ENCODE data around the gene MACF1.
"Not testable (repeated sequence)": the region's sequence is repeated elsewhere in the genome, so short reads cannot be mapped to it uniquely, and the experiment has no call there.

The MACF1 gene

DNA sequence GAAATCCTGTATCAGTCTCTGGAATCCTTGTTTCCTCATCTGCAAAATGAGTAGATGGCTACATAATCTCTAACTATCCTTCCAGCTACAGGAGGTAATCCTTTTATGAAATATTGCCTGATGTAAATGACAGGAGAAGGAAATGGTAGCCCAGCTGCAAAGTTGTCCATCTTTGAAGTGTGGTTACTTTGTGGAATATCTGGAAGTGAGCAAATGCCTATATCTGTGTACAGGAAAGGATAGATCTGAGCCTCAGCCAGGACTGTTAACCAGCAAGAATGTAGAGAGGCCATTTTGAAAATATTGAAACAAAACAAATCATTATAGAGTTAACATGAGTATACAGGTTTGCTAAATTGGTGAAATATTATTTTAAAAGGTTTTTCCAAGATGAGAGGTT, 212.1 kb downstream of the MACF1 start:
- no peak for DNase-seq (ENCODE audit: low spot score)

DNA sequence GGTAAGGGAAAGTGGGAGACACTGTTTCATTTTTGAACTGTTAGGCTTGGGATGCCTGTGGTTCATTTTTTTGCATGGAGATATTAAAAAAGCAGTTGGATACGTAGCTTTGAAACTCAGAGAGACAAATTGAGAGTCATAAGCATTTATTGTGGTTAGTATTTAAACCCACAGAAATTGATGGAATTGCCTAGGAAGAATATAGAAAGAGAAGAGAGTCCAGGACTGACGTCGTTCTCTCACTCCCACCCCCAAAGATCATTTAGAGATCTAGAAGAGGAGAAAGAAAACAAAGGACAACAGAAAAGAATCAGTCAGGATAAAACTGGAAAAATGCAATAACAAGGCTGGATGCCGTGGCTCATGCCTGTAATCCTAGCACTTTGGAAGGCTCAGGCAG, 213.7 kb downstream of the MACF1 start:
- no peak for DNase-seq (ENCODE audit: low spot score)

DNA sequence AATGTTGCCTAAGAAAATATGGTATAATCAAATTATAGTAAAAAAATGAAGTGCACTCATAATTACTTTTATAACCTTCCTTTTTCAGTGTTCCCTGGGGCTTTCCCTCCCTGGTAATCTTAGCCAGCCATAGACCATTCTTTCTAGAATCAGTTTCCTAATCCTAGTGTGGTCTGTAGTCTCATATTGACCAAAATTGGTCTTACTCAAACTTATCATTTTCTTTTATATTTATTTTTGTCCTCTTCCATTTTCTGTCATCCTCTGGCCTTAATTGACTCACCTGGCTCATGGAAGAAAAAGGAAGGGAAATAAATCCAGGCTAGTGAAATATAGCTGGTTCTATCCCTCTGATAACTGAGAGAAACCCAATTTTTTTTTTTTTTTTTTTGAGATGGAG, 216.0 kb downstream of the MACF1 start:
- no peak for DNase-seq (ENCODE audit: low spot score)

DNA sequence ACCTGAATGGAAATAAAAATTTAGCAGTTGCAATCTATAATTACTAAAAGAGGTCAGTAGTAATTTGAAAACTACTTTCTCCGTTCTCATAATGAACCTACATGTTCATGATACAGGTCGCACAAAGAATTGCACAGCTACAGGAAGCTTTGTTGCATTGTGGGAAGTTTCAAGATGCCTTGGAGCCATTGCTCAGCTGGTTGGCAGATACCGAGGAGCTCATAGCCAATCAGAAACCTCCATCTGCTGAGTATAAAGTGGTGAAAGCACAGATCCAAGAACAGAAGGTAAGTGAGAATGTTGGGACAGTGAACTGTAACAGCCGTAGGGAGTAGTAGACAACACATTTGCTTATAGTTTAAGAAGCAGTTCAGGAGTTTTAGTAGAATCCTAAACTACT, 218.1 kb downstream of the MACF1 start:
- no peak for DNase-seq (ENCODE audit: low spot score)

DNA sequence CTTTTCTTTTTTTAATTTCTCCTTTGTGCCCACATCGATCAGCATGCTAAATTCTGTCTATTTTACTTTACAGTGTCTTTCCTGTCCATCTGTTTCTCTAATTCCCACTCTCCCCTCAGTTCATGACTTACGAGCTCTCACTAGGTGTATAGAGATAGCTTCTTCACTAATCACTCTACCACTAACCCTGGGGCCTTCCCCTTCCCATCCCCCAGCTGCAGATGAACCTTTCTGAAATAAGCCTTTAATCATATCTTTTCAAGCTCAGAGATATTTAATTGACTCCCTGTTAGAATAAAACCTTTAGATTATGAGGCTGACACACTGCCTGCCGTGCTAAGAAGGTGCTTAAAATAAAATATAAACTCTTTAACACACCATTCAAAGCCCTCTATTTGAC, 220.7 kb downstream of the MACF1 start:
- DNase-seq (ENCODE audit: low spot score), result no peak

DNA sequence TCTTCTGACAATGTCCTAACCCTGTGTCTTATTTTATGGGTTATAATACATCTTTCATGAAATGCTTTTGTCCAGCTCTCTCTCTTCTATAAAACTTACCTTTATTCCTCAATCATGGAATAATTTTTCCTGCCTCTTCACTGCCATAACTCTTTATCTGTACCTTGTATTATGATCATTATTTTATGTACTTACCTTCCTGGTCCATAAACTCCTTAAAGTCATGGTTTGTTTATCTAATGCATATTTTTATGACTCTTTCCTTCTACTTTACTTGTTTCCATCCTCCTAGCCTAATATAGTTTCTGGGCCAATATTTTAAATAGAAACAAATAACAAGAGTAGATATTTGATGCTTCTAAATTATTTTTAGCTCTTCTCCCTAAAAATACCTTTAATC, 221.1 kb downstream of the MACF1 start:
- DNase-seq (ENCODE audit: low spot score), result no peak

DNA sequence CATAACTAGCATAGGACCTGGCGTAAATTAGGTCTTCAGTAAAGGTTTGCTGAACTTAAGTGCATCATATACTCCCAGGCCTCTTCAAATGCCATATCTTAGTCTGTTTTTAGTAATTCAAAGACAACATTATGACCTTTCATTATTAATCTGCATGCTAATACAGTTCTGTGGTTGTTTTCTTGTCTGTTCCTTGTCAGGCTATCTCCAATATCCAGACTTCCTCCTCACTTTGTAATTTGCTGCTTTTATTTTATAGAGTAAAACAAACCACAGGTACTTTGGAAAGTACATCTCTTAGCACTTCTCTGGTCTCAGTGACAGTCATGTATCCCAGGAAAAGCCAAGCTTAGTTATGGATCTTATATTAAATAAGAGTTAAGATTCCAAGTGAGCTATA, 221.9 kb downstream of the MACF1 start:
- no peak for DNase-seq (ENCODE audit: low spot score)

DNA sequence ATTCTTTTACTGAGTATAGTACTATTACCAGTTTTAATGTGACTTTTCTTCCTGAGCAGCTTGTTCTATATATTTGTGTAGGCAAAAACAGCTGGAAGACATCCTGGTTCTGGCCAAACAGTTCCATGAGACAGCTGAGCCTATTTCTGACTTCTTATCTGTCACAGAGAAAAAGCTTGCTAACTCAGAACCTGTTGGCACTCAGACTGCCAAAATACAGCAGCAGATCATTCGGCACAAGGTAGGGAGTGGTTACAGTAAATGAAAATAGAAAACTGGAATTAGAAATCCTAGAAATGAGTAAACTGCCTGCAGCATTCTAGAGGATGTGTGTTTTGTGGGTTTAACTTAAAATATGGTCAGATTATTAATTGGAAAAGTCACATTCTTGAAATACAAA, 222.9 kb downstream of the MACF1 start:
- no peak for DNase-seq (ENCODE audit: low spot score)

DNA sequence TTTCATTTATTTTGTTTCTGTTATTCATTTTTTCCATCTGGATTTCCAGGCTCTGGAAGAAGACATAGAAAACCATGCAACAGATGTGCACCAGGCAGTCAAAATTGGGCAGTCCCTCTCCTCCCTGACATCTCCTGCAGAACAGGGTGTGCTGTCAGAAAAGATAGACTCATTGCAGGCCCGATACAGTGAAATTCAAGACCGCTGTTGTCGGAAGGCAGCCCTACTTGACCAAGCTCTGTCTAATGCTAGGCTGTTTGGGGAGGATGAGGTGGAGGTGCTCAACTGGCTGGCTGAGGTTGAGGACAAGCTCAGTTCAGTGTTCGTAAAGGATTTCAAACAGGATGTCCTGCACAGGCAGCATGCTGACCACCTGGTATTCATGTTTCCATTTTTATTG, 223.4 kb downstream of the MACF1 start:
- DNase-seq (ENCODE audit: low spot score), result no peak

DNA sequence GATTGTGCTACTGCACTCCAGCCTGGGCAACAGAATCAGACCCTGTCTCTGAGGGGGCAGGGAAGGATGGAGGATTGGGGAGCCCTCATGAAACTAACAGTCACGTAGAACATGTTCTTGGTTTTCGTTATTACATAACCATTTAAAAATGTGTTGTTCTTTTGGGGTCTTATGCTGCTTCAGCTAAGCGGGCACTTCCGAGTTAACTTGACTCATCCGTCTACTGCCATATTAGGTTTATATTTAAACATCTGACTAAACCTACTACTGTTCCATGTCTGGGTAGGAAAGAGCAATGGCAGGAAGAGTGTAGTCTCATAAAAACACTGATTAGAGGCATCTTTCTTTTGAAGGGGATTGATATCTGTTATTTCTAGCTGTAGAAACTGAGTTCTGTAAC, 227.4 kb downstream of the MACF1 start:
- DNase-seq (ENCODE audit: low spot score), result no peak

DNA sequence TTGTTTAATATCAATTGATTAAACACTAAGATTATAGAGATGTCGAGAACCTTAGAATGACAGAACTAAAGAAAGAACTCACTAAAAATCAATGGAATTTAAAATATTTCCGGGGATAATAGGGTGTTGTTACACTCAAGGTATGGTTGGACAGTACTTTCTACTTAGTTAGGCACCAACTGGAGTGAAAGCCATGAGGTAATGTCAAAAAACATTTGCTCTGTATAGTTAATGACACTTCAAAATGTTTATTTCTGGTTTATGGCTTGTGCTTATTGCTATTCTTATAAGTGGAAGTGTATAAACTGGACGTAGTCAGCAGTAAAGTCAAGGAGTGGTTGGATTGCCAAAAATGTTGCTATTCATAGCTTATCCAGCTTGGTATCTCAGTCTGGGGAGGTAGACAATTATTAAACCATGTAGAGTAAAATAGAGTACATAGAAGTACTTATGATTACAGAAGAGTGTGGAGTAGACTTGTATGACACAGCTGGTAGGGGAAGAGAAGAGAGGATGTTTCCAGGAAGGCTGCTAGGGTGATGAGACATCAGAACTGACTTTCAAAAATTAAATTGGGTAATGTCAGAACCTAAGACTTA, 230.4 kb downstream of the MACF1 start:
- DNase-seq (ENCODE audit: low spot score), result no peak

DNA sequence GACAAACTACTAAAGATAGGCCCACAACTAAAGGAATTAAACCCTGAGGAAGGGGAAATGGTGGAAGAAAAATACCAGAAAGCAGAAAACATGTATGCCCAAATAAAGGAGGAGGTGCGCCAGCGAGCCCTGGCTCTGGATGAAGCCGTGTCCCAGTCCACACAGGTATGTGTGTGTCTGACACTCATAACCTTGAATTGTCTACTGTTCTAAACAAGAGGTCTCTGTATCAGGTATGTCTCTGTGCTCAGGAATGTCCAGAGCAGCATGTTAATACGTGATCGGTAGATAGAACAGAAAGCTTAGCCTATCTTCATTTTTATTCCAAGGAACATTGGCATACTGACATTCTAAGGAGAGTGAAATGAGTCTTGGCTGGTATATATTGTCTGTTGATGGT, 231.1 kb downstream of the MACF1 start:
- no peak for DNase-seq (ENCODE audit: low spot score)

DNA sequence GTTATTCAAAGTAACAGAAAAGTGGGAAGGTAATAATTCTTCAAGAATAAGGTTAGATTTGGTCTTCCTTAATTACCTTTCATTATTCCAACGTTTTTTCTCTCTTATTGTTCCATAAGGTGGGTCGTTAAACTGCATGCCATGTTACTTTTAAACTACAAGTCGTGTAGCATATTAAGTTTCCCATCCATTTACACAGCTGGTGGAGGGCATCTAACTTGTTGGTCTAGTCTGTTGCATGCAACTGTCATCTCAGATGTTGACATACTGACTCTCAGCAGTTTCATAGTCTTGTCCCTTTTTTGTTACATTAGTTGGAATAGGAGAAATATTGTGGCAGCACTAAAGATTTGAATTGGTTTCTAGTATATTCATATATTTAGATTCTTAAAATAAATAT, 232.3 kb downstream of the MACF1 start:
- no peak for DNase-seq (ENCODE audit: low spot score)

DNA sequence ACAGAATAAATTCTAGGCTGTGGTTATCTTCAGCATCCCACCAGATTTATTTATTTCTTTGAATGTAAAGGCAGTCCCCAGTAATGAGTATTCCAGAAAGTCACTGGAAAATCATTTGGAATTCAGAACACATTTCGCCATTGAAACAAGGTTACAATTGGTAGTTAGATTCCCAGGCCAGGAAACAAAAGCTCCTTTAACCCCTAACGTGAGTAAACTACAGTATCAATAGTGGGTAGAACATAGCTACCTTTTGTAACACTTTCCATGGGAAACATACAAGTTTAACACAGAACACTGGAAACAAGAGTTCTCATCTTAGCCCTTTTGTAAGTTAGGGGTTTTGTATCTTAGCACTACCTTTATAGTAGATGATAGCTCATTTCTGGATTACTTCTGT, 233.5 kb downstream of the MACF1 start:
- no peak for DNase-seq (ENCODE audit: low spot score)

DNA sequence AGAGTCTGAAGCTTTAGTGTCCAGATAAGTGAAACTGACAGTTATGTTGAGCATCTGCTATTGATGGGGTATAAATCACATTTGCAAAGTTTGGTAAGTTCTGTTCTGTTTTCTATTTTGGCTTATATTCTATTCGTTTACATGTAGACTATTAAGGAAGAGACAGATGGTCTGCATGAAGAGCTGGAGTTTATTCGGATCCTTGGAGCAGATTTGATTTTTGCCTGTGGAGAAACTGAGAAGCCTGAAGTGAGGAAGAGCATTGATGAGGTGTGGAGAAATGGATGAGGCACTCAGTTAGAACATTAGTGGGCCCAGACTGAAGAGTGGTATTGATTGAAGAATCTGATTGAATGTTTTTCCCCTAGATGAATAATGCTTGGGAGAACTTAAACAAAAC, 236.4 kb downstream of the MACF1 start:
- DNase-seq (ENCODE audit: low spot score), result no peak

DNA sequence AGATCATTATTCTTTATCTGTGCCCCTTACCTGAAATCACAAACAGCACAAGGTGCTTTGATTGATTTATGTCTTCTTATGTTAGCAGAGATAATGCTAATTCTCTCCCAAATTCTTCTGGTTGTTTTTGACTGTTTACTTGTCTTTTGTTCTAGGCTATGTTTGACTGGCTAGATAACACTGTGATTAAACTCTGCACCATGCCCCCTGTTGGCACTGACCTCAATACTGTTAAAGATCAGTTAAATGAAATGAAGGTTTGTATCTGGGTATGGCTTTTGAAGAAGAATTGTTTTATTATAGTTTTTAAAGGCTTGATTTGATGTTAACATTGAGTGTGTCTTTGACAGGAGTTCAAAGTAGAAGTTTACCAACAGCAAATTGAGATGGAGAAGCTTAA, 237.3 kb downstream of the MACF1 start:
- no peak for DNase-seq (ENCODE audit: low spot score)

DNA sequence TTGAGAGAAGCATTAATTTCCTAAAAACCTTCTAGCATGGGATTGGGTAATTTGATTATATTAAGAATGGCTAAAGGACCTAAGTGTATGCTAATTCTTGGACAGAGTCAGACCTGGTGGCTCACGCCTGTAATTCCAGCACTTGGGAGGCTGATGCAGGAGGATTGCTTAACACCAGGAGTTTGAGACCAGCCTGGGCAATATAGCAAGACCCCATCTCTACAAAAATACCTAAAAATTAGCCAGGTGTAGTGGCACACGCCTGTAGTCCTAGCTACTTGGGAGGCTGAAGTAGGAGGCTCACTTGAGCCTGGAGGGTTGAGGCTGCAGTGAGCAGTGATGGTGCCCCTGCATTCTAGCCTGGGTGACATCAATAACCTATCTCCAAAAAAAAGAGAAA, 241.1 kb downstream of the MACF1 start:
- no peak for DNase-seq (ENCODE audit: low spot score)

DNA sequence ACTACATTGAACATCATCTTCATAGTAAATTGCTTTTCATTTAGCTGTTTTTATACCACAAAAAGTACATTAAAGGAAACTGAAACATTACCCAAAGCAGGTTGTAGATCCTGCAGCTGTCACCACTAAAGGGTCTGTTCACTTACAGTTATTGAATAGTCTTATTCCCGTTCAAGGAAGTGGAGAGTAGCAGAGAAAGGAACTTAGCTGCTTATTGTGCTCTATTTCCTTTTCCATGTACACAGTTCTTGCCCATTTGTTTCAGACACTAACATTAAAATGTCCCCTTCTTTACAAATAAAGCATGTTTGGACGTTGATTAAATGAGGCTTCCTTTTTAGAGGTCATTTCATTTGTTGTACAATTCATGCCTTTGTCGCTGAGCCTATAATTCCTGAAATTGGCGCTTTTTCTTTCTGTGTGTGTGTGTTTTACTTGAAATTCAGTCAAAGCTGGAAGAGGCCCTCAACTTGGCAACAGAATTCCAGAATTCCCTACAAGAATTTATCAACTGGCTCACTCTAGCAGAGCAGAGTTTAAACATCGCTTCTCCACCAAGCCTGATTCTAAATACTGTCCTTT, 242.6 kb downstream of the MACF1 start:
- no peak for DNase-seq (ENCODE audit: low spot score)

DNA sequence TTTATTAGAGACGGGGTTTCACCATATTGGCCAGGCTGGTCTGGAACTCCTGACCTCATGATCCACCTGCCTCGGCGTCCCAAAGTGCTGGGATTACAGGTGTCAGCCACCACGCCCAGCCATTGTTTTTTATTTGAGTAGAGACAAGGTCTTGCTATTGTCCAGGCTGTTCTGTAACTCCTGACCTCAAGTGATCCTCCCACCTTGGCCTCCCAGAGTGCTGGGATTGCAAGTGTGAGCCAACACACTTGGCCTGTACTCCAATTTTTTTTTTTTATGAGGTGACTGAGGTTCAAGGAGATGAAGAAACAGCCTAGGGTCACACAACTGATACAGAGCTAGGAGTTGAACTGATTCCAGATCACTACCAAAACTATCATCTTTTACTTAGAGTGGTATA, 245.5 kb downstream of the MACF1 start:
- DNase-seq (ENCODE audit: low spot score), result not testable (repeated sequence)

DNA sequence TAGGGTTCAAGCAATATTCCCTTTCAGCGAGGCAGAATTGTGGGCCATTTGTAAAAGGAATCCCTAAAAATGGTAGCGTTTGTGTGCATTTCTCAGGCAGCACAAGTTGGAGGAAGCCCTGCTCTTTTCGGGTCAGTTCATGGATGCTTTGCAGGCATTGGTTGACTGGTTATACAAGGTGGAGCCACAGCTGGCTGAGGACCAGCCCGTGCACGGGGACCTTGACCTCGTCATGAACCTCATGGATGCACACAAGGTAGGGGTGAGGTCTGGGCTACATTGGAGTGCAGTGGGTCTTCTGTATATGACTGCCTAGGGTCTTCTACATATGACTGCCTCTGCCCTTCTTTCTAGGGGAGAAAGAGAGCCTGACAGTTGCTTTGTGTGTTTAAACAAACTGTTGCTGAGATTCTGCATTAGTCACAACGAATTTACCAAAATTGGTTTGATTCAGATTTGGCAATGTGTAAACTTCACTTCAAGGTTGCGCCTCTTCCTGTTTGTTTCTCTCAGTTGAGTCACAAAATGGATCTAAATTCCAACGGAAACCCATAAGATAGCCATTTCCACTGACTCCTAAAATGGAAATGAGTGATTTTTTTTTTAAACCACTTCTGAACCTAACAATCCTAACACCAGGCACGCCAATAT, 246.6 kb downstream of the MACF1 start:
- no peak for DNase-seq (ENCODE audit: low spot score)

DNA sequence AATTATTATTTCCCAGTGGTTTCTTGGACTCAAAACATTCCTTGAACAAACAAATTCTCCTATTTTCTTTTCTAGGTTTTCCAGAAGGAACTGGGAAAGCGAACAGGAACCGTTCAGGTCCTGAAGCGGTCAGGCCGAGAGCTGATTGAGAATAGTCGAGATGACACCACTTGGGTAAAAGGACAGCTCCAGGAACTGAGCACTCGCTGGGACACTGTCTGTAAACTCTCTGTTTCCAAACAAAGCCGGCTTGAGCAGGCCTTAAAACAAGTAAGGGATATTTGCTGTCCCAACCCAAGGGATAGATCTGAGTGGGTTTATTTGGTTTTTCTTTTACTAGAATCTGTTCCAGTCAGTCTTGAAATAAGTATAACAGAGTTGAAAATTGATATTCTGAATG, 247.6 kb downstream of the MACF1 start:
- no peak for DNase-seq (ENCODE audit: low spot score)

DNA sequence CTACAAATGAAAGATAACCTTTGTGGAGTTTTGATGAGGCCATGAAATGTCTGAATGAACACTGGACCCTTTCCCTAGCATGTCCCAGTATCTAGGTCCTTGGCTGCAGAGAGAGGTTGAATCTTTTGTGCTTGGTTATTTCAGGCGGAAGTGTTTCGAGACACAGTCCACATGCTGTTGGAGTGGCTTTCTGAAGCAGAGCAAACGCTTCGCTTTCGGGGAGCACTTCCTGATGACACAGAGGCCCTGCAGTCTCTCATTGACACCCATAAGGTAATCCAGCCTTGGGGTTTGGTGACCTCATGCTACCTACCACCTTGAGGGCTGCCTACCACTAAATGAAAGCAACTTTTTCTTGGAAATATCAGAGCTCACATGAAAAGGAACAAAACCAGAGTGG, 248.0 kb downstream of the MACF1 start:
- no peak for DNase-seq (ENCODE audit: low spot score)

DNA sequence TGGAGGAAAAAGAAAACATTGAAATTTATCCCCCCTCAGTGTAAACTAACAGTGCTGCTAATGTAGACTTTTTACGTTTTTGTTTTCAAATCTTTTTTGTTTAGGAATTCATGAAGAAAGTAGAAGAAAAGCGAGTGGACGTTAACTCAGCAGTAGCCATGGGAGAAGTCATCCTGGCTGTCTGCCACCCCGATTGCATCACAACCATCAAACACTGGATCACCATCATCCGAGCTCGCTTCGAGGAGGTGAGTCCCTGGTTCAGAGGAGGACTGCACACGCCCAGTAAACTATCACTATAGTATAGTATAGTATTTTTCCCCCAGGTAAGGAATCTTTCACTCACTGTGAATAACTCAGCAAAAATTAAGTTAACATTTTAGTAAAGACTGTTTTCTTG, 249.1 kb downstream of the MACF1 start:
- DNase-seq (ENCODE audit: low spot score), result no peak

DNA sequence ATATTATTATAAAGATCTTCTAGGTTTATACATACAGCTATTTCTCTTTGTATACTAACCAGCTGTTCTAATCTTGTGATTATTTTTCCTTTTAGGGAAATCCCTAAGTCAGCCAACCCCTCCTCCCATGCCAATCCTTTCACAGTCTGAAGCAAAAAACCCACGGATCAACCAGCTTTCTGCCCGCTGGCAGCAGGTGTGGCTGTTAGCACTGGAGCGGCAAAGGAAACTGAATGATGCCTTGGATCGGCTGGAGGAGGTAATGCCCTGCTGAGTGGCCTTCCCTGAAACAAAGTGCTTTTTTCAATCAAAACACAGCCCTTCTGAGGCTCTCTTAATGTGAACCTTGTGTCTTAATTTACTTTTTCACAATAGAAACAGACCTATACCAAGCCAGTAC, 254.5 kb downstream of the MACF1 start:
- DNase-seq (ENCODE audit: low spot score), result no peak

Measured in germinal center (tissue), 1 donor.